ENCODE data around the gene FASTK.

The FASTK gene

GRCh38 chr7:151080522-151081169 lies at the start of gene FASTK:
FASTK (minus strand) TSS chr7:151080809; CDS start chr7:151080766, 43 bp downstream.
- peak; percentile 67 to 70 for DNase-seq (ENCODE audit: low read depth in 2 of 2)

DNA sequence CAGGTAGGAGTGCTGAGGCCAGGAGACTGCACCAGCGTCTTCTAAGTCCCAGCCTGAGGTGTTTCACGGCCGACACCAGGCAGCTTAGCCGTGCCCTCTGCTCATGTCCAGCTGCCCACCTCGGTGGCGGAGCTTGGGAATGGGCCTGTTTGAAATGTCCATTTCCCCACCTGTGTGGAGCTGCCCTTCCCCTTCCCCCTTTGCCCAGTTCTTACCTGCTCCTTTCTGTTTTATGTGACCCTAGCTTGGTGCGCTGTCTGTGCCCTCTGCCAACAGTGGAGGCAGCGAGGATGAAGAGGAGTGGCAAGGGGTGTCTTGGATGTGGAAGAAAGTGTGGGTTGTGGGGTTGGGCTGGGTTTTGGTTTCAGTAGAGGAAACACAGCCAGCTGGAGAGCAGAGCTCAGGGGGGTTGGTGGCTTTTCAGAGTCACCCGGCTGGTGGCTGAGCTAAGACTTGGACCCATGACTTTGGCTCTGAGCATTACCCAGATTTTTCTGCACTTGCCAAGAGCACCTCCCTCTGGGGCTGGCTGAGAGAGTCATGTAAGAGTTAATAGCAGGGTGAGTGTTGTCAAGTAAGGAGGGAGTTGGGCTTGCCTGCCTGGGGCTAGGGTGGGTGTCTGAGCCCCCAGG lies 49.5 kb upstream of the FASTK start:
- DNase-seq (ENCODE audit: low read depth in 2 of 2), result no peak

- DNase-seq (ENCODE audit: low read depth in 2 of 2), result no peak
Measured at GRCh38 chr7:151129117-151129959, 48.7 kb upstream of the FASTK start.

DNA sequence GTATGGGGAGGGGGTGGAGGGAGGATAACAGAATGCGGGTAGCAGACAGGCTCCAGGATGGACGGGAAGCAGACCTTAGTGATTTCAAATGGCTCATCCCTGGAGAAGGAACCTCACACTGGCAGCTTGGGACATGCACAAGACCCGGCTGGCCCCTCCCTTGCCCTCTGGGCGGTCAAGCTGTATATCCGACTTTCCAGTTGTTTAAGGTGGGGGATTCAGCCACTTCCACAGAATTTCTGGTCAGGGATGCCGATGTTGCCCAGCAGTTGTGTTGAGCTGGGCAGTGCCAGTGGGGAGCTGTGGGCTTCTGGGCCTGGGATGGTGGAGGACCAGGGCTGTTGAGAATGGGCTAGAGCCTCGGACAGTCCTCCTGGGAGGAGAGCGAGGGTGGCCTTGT lies 48.1 kb upstream of the FASTK start:
- DNase-seq (ENCODE audit: low read depth in 2 of 2), result no peak

GRCh38 chr7:151128144-151128543 lies 47.5 kb upstream of the FASTK start:
- DNase-seq (ENCODE audit: low read depth in 2 of 2), result no peak

- DNase-seq (ENCODE audit: low read depth in 2 of 2), result no peak
Measured at GRCh38 chr7:151126491-151127137, 46.0 kb upstream of the FASTK start.

DNA sequence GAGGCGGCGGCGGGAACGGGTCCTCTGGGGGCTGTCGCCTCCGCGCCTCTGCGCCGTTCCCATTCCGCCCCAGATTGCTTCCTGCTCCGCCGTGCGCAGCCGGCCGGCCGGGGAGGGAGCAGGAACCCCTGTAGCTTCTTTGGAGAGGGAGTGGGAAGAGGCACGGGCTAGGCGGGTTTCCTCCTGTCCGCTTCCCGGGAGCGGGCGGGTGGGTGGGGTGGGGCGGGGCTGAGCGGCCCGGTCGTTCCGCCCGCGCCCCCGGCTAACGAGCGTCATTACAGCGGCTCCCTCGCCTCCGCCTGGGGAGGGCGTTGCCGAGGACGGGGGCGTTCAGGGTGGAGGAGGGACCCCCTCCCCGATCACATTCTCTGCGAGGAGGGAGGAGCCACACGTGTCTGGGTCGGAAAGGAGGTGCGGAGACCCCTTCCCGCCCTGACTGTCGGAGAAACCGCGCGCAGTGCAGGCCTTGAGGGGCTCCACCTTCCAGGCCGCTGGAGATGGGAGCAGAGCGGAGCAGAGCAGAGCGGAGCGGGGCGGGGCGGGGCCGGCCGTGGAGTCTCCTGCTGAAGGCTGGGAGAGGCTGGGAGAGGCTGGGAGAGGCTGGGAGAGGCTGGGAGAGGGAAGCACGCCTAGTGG lies 45.4 kb upstream of the FASTK start:
- no peak for DNase-seq (ENCODE audit: low read depth in 2 of 2)

- no peak for DNase-seq (ENCODE audit: low read depth in 2 of 2)
Measured at GRCh38 chr7:151125470-151125845, 44.8 kb upstream of the FASTK start.

GRCh38 chr7:151124899-151125399 lies 44.3 kb upstream of the FASTK start:
- DNase-seq (ENCODE audit: low read depth in 2 of 2), result no peak

GRCh38 chr7:151124481-151124880 lies 43.9 kb upstream of the FASTK start:
- no peak for DNase-seq (ENCODE audit: low read depth in 2 of 2)

DNA sequence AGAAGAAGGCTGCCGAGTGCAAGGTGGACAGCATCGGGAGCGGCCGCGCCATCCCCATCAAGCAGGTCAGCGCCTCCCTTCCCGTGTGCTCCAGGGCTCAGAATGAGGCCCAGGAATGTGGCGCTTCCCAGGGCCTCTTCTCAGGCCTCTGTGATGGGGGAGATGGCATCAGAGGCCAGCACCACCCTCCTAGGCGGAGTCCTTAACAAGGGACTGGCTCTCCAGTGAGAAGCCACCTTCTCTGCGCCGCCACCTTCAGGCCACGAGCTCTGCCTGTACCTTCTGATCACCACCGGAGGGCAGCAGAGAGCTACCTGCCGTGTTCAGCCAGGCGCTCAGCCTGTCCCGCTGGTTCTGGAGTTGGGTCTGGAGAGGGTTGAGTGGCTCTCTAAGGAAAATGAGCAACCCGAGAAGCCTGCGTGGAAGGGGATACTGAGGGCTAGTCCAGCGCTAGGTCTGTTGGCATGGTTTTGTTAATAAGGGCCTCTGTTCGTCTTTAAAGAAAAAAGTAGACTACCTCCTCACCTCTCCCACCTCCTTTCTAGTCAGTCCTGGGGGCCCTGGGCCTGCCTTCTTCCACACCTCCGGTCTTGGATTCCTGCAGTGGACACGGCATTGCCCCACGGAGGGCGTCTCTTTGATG lies 43.3 kb upstream of the FASTK start:
- DNase-seq (ENCODE audit: low read depth in 2 of 2), result peak; percentile 62 to 70

GRCh38 chr7:151123158-151123821 lies 42.7 kb upstream of the FASTK start:
- no peak for DNase-seq (ENCODE audit: low read depth in 2 of 2)

GRCh38 chr7:151122796-151123157 lies 42.2 kb upstream of the FASTK start:
- no peak for DNase-seq (ENCODE audit: low read depth in 2 of 2)

- no peak for DNase-seq (ENCODE audit: low read depth in 2 of 2)
Measured at GRCh38 chr7:151122276-151122675, 41.7 kb upstream of the FASTK start.

- DNase-seq (ENCODE audit: low read depth in 2 of 2), result no peak
Measured at GRCh38 chr7:151121380-151122170, 41.0 kb upstream of the FASTK start.

- no peak for DNase-seq (ENCODE audit: low read depth in 2 of 2)
Measured at GRCh38 chr7:151120896-151121295, 40.3 kb upstream of the FASTK start.

- DNase-seq (ENCODE audit: low read depth in 2 of 2), result no peak
Measured at GRCh38 chr7:151119902-151120301, 39.3 kb upstream of the FASTK start.

DNA sequence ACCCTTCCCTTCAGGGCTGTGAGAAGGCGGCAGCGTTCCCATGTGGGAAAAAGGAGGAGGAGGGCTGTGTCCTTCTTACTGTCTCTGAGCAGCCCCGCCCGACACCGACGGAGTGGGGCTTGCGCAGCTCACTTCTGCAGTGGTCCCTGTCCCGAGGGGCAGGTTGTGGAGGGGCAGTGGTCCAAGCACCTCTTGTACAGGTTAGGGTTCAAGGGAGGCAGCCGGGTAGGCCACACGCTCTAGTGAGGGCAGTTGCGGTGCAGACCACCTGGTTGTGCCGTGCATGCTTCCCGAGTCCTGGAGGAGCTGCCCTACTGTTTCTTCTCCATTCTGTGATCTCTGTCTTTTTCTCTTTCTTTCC lies 38.4 kb upstream of the FASTK start:
- DNase-seq (ENCODE audit: low read depth in 2 of 2), result no peak

DNA sequence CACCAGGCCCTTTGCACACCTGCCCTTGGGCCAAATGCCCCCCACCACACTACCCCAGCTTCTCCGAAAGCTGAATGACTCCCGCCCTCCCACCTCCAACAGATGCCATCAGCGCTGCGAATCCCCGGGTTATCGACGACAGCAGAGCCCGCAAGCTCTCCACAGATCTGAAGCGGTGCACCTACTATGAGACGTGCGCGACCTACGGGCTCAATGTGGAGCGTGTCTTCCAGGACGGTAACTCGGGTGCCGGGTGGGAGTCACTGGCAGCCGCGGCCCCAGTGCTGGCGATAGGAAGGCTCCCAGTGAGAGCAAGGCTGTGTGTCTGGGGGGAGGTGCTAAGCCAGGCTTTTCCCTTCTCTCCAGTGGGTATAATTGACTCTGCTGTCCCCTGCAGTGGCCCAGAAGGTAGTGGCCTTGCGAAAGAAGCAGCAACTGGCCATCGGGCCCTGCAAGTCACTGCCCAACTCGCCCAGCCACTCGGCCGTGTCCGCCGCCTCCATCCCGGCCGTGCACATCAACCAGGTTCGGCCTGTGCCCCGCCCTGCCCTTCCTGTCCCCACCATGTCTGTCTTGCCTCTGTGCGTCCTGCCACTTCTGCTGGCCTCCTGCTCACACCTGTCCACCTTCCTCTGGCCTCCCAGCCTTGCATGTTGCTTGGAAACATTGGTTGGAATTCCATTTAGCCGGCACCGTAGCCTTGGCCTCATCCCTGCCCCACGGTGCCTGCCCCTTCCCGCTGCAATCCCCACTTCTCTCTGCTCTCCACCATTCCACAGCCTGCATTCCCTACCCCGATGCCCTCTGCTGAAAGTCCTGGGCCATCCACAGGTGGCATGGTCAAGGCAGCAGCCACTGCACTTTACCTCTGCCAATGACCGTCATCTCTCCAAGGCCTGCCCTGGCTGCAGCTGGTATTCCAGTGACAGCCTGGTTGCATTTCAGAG lies 37.8 kb upstream of the FASTK start:
- DNase-seq (ENCODE audit: low read depth in 2 of 2), result no peak

All from stimulated activated CD4-positive, alpha-beta T cell treated with anti-CD3 and anti-CD28 coated beads, Interleukin-1b, Interleukin-23, amount 100 ng/mL, for 1 hour (primary cell).